HepG2 (cell line): ENCODE data around the gene CKAP2. TPM values are rescaled to one million over a fixed set of nuclear protein-coding genes. Genes with fewer than 3 reads are reported as not detected.

Experiments used
- AHR ChIP-seq: IDR thresholded peaks from 2 replicates; pipeline ENCODE4 v1.6.1; 2018; ENCODE audit warnings: missing genetic modification reagents, missing compliant biosample characterization
- CBX2 ChIP-seq, 2 experiments: fragments of 200-600 bp in 1 of 2; sonication (generic); formaldehyde crosslinking in 1 of 2; IDR thresholded peaks; 2 replicates each; pipeline versions ENCODE4 v1.7.0 to v1.8.1; 2018 to 2022; ENCODE audit warnings: low read depth in 2 of 2, low read length in 1 of 2, mild to moderate bottlenecking in 1 of 2, missing genetic modification reagents in 1 of 2
- CERS6 ChIP-seq: sonication (generic); formaldehyde crosslinking; IDR thresholded peaks from 2 replicates; pipeline ENCODE4 v1.5.0; 2020; ENCODE audit warnings: missing genetic modification reagents
- HIVEP1 ChIP-seq: sonication (generic); formaldehyde crosslinking; IDR thresholded peaks from 2 replicates; pipeline ENCODE4 v1.4.0; 2020; ENCODE audit warnings: mild to moderate bottlenecking, missing genetic modification reagents
- IRF9 ChIP-seq: sonication (generic); formaldehyde crosslinking; IDR thresholded peaks from 2 replicates; pipeline ENCODE4 v1.8.0; 2022; ENCODE audit warnings: missing genetic modification reagents, mild to moderate bottlenecking, borderline replicate concordance
- ISX ChIP-seq: sonication (generic); formaldehyde crosslinking; conservative IDR thresholded peaks from 2 replicates; pipeline ENCODE4 v1.5.0; 2020; ENCODE audit warnings: missing genetic modification reagents
- MBD4 ChIP-seq: IDR thresholded peaks from 2 replicates; pipeline ENCODE4 v1.6.1; 2012; ENCODE audit warnings: low read length, inconsistent platforms, borderline replicate concordance
- MIER3 ChIP-seq: IDR thresholded peaks from 2 replicates; pipeline ENCODE4 v1.6.1; 2016; ENCODE audit warnings: missing compliant biosample characterization, borderline replicate concordance
- NFKB2 ChIP-seq: sonication (generic); formaldehyde crosslinking; IDR thresholded peaks from 2 replicates; pipeline ENCODE4 v1.4.0; 2020; ENCODE audit warnings: missing genetic modification reagents, borderline replicate concordance
- PBX2 ChIP-seq: IDR thresholded peaks from 2 replicates; pipeline ENCODE4 v1.6.1; 2016; ENCODE audit warnings: control low read depth
- SMYD3 ChIP-seq: sonication (generic); formaldehyde crosslinking; IDR thresholded peaks from 2 replicates; pipeline ENCODE4 v1.8.1; 2023; ENCODE audit warnings: mild to moderate bottlenecking, missing genetic modification reagents
- SOX13 ChIP-seq, 3 experiments: fragments of 450-650 bp in 1 of 3; sonication (generic) in 1 of 3; formaldehyde crosslinking in 1 of 3; IDR thresholded peaks in 2 of 3; conservative IDR thresholded peaks in 1 of 3; 2 replicates each; pipeline versions ENCODE4 v1.5.0 to v1.6.1; 2016 to 2020; ENCODE audit warnings: antibody characterized with exemption in 1 of 3, mild to moderate bottlenecking in 1 of 3, missing compliant biosample characterization in 1 of 3, missing genetic modification reagents in 1 of 3, moderate library complexity in 1 of 3
- SRF ChIP-seq: IDR thresholded peaks from 2 replicates; pipeline ENCODE4 v1.6.1; 2011; ENCODE audit warnings: mild to moderate bottlenecking, low read depth, low read length, moderate library complexity
- ZBTB38 ChIP-seq: sonication (generic); formaldehyde crosslinking; IDR thresholded peaks from 2 replicates; pipeline ENCODE4 v1.5.1; 2020; ENCODE audit warnings: mild to moderate bottlenecking, missing genetic modification reagents
- ZGPAT ChIP-seq: IDR thresholded peaks from 2 replicates; pipeline ENCODE4 v1.6.1; 2016; ENCODE audit warnings: mild to moderate bottlenecking
- ZNF10 ChIP-seq: sonication (generic); formaldehyde crosslinking; IDR thresholded peaks from 2 replicates; pipeline ENCODE4 v1.4.0; 2020; ENCODE audit warnings: mild to moderate bottlenecking, low read depth, missing genetic modification reagents, borderline replicate concordance
- ZNF124 ChIP-seq: sonication (generic); formaldehyde crosslinking; IDR thresholded peaks from 2 replicates; pipeline ENCODE4 v1.4.0; 2020; ENCODE audit warnings: missing genetic modification reagents
- ZNF136 ChIP-seq: sonication (generic); formaldehyde crosslinking; IDR thresholded peaks from 2 replicates; pipeline ENCODE4 v1.8.1; 2022; ENCODE audit warnings: low read depth, mild to moderate bottlenecking, moderate library complexity, missing genetic modification reagents
- ZNF205 ChIP-seq: IDR thresholded peaks from 2 replicates; pipeline ENCODE4 v1.6.1; 2018; ENCODE audit warnings: missing biosample characterization, missing genetic modification reagents
- ZNF614 ChIP-seq: IDR thresholded peaks from 2 replicates; pipeline ENCODE4 v1.6.1; 2018; ENCODE audit warnings: missing biosample characterization, missing genetic modification reagents, inconsistent platforms, borderline replicate concordance
- ZNF713 ChIP-seq: sonication (generic); formaldehyde crosslinking; IDR thresholded peaks from 2 replicates; pipeline ENCODE4 v1.4.0; 2020; ENCODE audit warnings: mild to moderate bottlenecking, missing genetic modification reagents
- ZNF784 ChIP-seq: sonication (generic); formaldehyde crosslinking; IDR thresholded peaks from 2 replicates; pipeline ENCODE4 v1.5.1; 2020; ENCODE audit warnings: missing genetic modification reagents, mild to moderate bottlenecking, borderline replicate concordance
- ZSCAN12 ChIP-seq: sonication (generic); formaldehyde crosslinking; IDR thresholded peaks from 2 replicates; pipeline ENCODE4 v1.9.0; 2021; ENCODE audit warnings: mild to moderate bottlenecking, missing genetic modification reagents
- ZSCAN29 ChIP-seq: sonication (generic); formaldehyde crosslinking; conservative IDR thresholded peaks from 2 replicates; pipeline ENCODE4 v1.4.0; 2020; ENCODE audit warnings: mild to moderate bottlenecking, missing genetic modification reagents
- polyA plus RNA-seq, 8 experiments: library from polyadenylated mRNA; depleted of rRNA in 3 of 8; stranded (reverse) in 7 of 8; unstranded in 1 of 8; fragments of >200 nt; fragmentation: Illumina TruSeq in 4 of 8; extraction: Trizol in 4 of 8; gene quantifications; 2 replicates each; pipeline versions ENCODE4 v1.2.1 to v1.2.3, GENCODE V29; 2011 to 2016; ENCODE audit warnings: low read depth in 4 of 8, missing spikeins in 1 of 8, mixed read lengths in 1 of 8; ENCODE audit not compliant: insufficient read depth in 1 of 8
- total RNA-seq, 5 experiments: library from RNA; depleted of rRNA; stranded (reverse); fragments of >200 nt; fragmentation: Illumina TruSeq; extraction: Trizol; gene quantifications; 2 replicates each; pipeline ENCODE4 v1.2.3, GENCODE V29; 2016; ENCODE audit warnings: low read depth in 1 of 5

Gene CKAP2
- total and polyA plus RNA-seq, 2 of the 13 experiments (the other 11 are each of a cell fraction or from before 2014, with no cell fraction given), result 6.7 to 40.3 TPM

- TF ChIP-seq IRF9 (no peak; the same call in 1 of the 2 replicates), CERS6 (CRISPR knock-in tag) (no peak), SRF (no peak), ZNF205 (CRISPR knock-in tag) (peak; percentile 40; the same call in 1 of the 2 replicates), SMYD3 (0 out of 2 replicates have a peak, but pooled peaks have one; percentile 37), PBX2 (CRISPR knock-in tag) (no peak), ZNF784 (CRISPR knock-in tag) (peak; percentile 78; the same call in 1 of the 2 replicates), AHR (CRISPR knock-in tag) (no peak), ZBTB38 (CRISPR knock-in tag) (peak; percentile 89), ZNF124 (CRISPR knock-in tag) (peak; percentile 58; the same call in 1 of the 2 replicates), ZNF10 (CRISPR knock-in tag) (no peak), MIER3 (CRISPR knock-in tag) (peak; percentile 36), ZNF713 (no peak), HIVEP1 (no peak), ZSCAN29 (CRISPR knock-in tag) (no peak), CBX2 (IDR thresholded peaks at IDR 0.05; ENCODE audit: low read depth, low read length) (no peak), CBX2 (CRISPR knock-in tag; IDR thresholded peaks at IDR 0.05; ENCODE audit: low read depth) (0 out of 2 replicates have a peak, but pooled peaks have one; percentile 59), SOX13 (IDR thresholded peaks at IDR 0.05) (no peak), SOX13 (CRISPR knock-in tag; conservative IDR thresholded peaks at IDR 0.05 in 1 of 2, IDR thresholded peaks at IDR 0.05 in 1 of 2) (peak in 1 of 2 experiments; percentile 17; a peak in 1 of 4 replicates), ISX (CRISPR knock-in tag) (no peak), ZNF614 (CRISPR knock-in tag) (no peak), ZSCAN12 (CRISPR knock-in tag) (0 out of 2 replicates have a peak, but pooled peaks have one; percentile 41), MBD4 (no peak), ZGPAT (CRISPR knock-in tag) (peak; percentile 78; the same call in 1 of the 2 replicates), NFKB2 (peak; percentile 90), ZNF136 (CRISPR knock-in tag) (peak; percentile 15; the same call in 1 of the 2 replicates)
These were observed 5.1 kb upstream of the CKAP2 start, which contains the start of gene VPS36 (continued) for GRCh38 chr13:52450012-52450792.
